H1 (cell line): Measurements from ENCODE around the gene PKP1. TPM values are rescaled to one million over a fixed set of nuclear protein-coding genes. Genes with fewer than 3 reads are reported as not detected.

Source experiments
- CTCF ChIA-PET: fragments of 300-600 bp; sonication (Branson Sonifier 250); formaldehyde crosslinking; loops from one replicate; lab custom pipeline; 2021; ENCODE audit not compliant: partially characterized antibody; lab: Charles Lee
- POLR2A ChIA-PET: fragments of 300-600 bp; sonication (Branson Sonifier 250); formaldehyde crosslinking; loops from one replicate; lab custom pipeline; 2021; ENCODE audit warnings: inconsistent platforms; ENCODE audit not compliant: partially characterized antibody; lab: Charles Lee
- DNase-seq, 2 experiments: peaks; one replicate each; pipeline versions ENCODE4 v3.0.0 to v3.0.0-alpha.2; 2010 to 2022; ENCODE audit warnings: low spot score in 2 of 2, low read depth in 1 of 2, mixed read lengths in 1 of 2
- FAIRE-seq: peaks from 2 replicates; lab custom pipeline; 2011; peaks lifted over from hg19 to GRCh38; lab: Jason Lieb, UNC
- H2AFZ ChIP-seq: 2 replicates; pipeline ENCODE4 v1.8.1; 2012; ENCODE audit warnings: low read length, inconsistent platforms
- H2AK5ac ChIP-seq: 2 replicates; pipeline ENCODE4 v1.6.1; 2013; ENCODE audit warnings: low read depth, low read length
- H2BK120ac ChIP-seq: replicated peaks from 2 replicates; pipeline ENCODE3; 2013; ENCODE audit warnings: low read depth, low read length, inconsistent platforms
- H2BK12ac ChIP-seq: 2 replicates; pipeline ENCODE4 v1.6.1; 2013; ENCODE audit warnings: low read depth, low read length
- H2BK15ac ChIP-seq: 2 replicates; pipeline ENCODE4 v1.6.1; 2013; ENCODE audit warnings: low read length
- H2BK20ac ChIP-seq: 2 replicates; pipeline ENCODE4 v1.6.1; 2013; ENCODE audit warnings: low read length
- H2BK5ac ChIP-seq: 2 replicates; pipeline ENCODE4 v1.6.1; 2013; ENCODE audit warnings: low read depth, low read length
- H3K14ac ChIP-seq: 2 replicates; pipeline ENCODE4 v1.6.1; 2013; ENCODE audit warnings: inconsistent platforms; ENCODE audit not compliant: insufficient read length
- H3K18ac ChIP-seq: 2 replicates; pipeline ENCODE4 v1.6.1; 2013; ENCODE audit warnings: low read length; ENCODE audit errors: extremely low read depth
- H3K23ac ChIP-seq: 2 replicates; pipeline ENCODE4 v1.6.1; 2013; ENCODE audit warnings: inconsistent platforms; ENCODE audit not compliant: insufficient read length
- H3K23me2 ChIP-seq: 2 replicates; pipeline ENCODE4 v1.6.1; 2013; ENCODE audit warnings: low read depth, low read length
- H3K27ac ChIP-seq: 2 replicates; pipeline ENCODE4 v1.6.1; 2011; ENCODE audit warnings: low read depth, low read length, inconsistent platforms
- H3K27me3 ChIP-seq, 4 experiments: replicated peaks in 1 of 4; 1 replicate in 1 of 4; 2 replicates in 3 of 4; pipeline versions ENCODE4 v1.6.1 to v1.8.1; 2011 to 2013; ENCODE audit warnings: low read length in 3 of 4, mild to moderate bottlenecking in 3 of 4, inconsistent platforms in 2 of 4, mixed read lengths in 2 of 4, moderate library complexity in 1 of 4; ENCODE audit not compliant: control insufficient read depth in 3 of 4, insufficient read depth in 3 of 4; ENCODE audit errors: extremely low read depth in 1 of 4
- H3K36me3 ChIP-seq, 4 experiments: 2 replicates each; pipeline versions ENCODE4 v1.6.1 to v1.8.1; 2011 to 2013; ENCODE audit warnings: mild to moderate bottlenecking in 4 of 4, low read length in 3 of 4, moderate library complexity in 2 of 4, control low read depth in 1 of 4, inconsistent platforms in 1 of 4; ENCODE audit not compliant: insufficient read depth in 4 of 4, control insufficient read depth in 2 of 4
- H3K4ac ChIP-seq: replicated peaks from 2 replicates; pipeline ENCODE3; 2013; ENCODE audit warnings: low read length, low read depth, mixed read lengths, inconsistent platforms; ENCODE audit not compliant: insufficient read length
- H3K4me1 ChIP-seq, 4 experiments: replicated peaks in 1 of 4; 1 replicate in 1 of 4; 2 replicates in 3 of 4; pipeline versions ENCODE4 v1.6.1 to v1.8.1; 2011 to 2013; ENCODE audit warnings: low read length in 3 of 4, inconsistent platforms in 2 of 4, mixed read lengths in 1 of 4; ENCODE audit not compliant: insufficient read depth in 4 of 4, control insufficient read depth in 3 of 4
- H3K4me2 ChIP-seq, 2 experiments: 2 replicates each; pipeline versions ENCODE4 v1.6.1 to v1.8.1; 2011 to 2013; ENCODE audit warnings: low read depth in 2 of 2, low read length in 2 of 2, control low read depth in 1 of 2, inconsistent platforms in 1 of 2, mild to moderate bottlenecking in 1 of 2; ENCODE audit not compliant: insufficient read depth in 1 of 2
- H3K4me3 ChIP-seq, 4 experiments: fragments of 200-600, 300-600 bp in 1 of 4; sonication (generic), shearing (Covaris generic), sonication (Bioruptor Twin) in 1 of 4; 2 replicates each; pipeline versions ENCODE4 v1.5.1 to v1.8.1; 2011 to 2016; ENCODE audit warnings: low read length in 4 of 4, low read depth in 3 of 4, control low read depth in 2 of 4, inconsistent platforms in 2 of 4, mild to moderate bottlenecking in 2 of 4, mixed read lengths in 1 of 4, moderate library complexity in 1 of 4; ENCODE audit not compliant: insufficient read depth in 2 of 4; ENCODE audit errors: extremely low read depth in 1 of 4
- H3K56ac ChIP-seq: replicated peaks from 2 replicates; pipeline ENCODE3; 2013; ENCODE audit warnings: low read depth, mild to moderate bottlenecking, mixed read lengths, low read length, inconsistent platforms; ENCODE audit not compliant: insufficient read length
- H3K79me1 ChIP-seq: 2 replicates; pipeline ENCODE4 v1.6.1; 2013; ENCODE audit warnings: low read depth, low read length, control low read depth
- H3K79me2 ChIP-seq, 2 experiments: 2 replicates each; pipeline versions ENCODE4 v1.6.1 to v1.8.1; 2012 to 2013; ENCODE audit warnings: low read length in 2 of 2, mild to moderate bottlenecking in 2 of 2, inconsistent platforms in 1 of 2; ENCODE audit not compliant: insufficient read depth in 2 of 2, control insufficient read depth in 1 of 2
- H3K9ac ChIP-seq, 4 experiments: replicated peaks in 1 of 4; 1 replicate in 1 of 4; 2 replicates in 3 of 4; pipeline versions ENCODE4 v1.6.1 to v1.8.1; 2011 to 2013; ENCODE audit warnings: low read depth in 3 of 4, low read length in 3 of 4, control low read depth in 2 of 4, mild to moderate bottlenecking in 2 of 4, moderate library complexity in 2 of 4, inconsistent platforms in 1 of 4; ENCODE audit errors: extremely low read depth in 1 of 4
- H3K9me3 ChIP-seq, 2 experiments: 2 replicates each; pipeline versions ENCODE4 v1.6.1 to v1.8.1; 2012 to 2013; ENCODE audit warnings: mild to moderate bottlenecking in 2 of 2, moderate library complexity in 2 of 2, control low read depth in 1 of 2, inconsistent platforms in 1 of 2, low read depth in 1 of 2, low read length in 1 of 2, mixed read lengths in 1 of 2; ENCODE audit not compliant: insufficient read depth in 2 of 2
- H4K20me1 ChIP-seq, 2 experiments: replicated peaks in 1 of 2; 2 replicates each; pipeline versions ENCODE3 to v1.8.1; 2011 to 2013; ENCODE audit warnings: inconsistent platforms in 2 of 2, low read length in 2 of 2, mild to moderate bottlenecking in 1 of 2; ENCODE audit not compliant: insufficient read depth in 2 of 2, control insufficient read depth in 1 of 2
- H4K5ac ChIP-seq: 2 replicates; pipeline ENCODE4 v1.6.1; 2013; ENCODE audit warnings: low read length, low read depth, mixed read lengths, inconsistent platforms; ENCODE audit not compliant: insufficient read length
- H4K8ac ChIP-seq: 2 replicates; pipeline ENCODE4 v1.8.0; 2013; ENCODE audit warnings: mild to moderate bottlenecking, moderate library complexity, low read length, inconsistent platforms; ENCODE audit not compliant: insufficient read depth; ENCODE audit errors: extremely low read depth
- H4K91ac ChIP-seq: replicated peaks from 2 replicates; pipeline ENCODE3; 2013; ENCODE audit warnings: low read length, mixed read lengths, inconsistent platforms; ENCODE audit not compliant: insufficient read length
- HDAC2 ChIP-seq, 2 experiments: fragments of 300-600 bp in 1 of 2; sonication (generic) in 1 of 2; IDR thresholded peaks; 2 replicates each; pipeline ENCODE4 v1.6.1; 2011 to 2012; ENCODE audit warnings: low read depth in 2 of 2, low read length in 2 of 2, mild to moderate bottlenecking in 2 of 2, moderate library complexity in 2 of 2, borderline replicate concordance in 1 of 2, inconsistent platforms in 1 of 2
- WGBS, 2 experiments: shearing (Covaris generic) in 1 of 2; methylation state at CpG; one replicate each; pipeline versions ENCODE4 v1.1.6 to v1.1.7; 2013 to 2015; ENCODE audit warnings: low lambda C conversion rate in 2 of 2, mixed read lengths in 2 of 2, inconsistent platforms in 1 of 2, low coverage in 1 of 2, missing lambda C conversion rate in 1 of 2; ENCODE audit not compliant: insufficient replicate concordance in 2 of 2, insufficient coverage in 1 of 2, insufficient read length in 1 of 2; ENCODE audit errors: extremely low coverage in 1 of 2, missing lambda C conversion rate in 1 of 2; 5-methylcytosine and 5-hydroxymethylcytosine counted together
- polyA plus RNA-seq, 7 experiments: library from polyadenylated mRNA; depleted of rRNA in 3 of 7; stranded (reverse) in 5 of 7; unstranded in 2 of 7; fragments of >200 nt in 5 of 7; fragments of 200-250 nt in 2 of 7; gene quantifications; 1 replicate in 5 of 7; 2 replicates in 1 of 7; 4 replicates in 1 of 7; pipeline versions ENCODE4 v1.2.1 to v1.2.3, GENCODE V29; 2011 to 2013; ENCODE audit warnings: missing spikeins in 2 of 7, mixed read lengths in 2 of 7
- total RNA-seq: library from RNA; stranded (reverse); fragmentation: NEBNext Ultra II Directional; extraction: Animal tissue kit (Norgen Biotek cat#: 25700); gene quantifications from 2 replicates; pipeline ENCODE4 v1.2.1, GENCODE V29; 2021

Gene PKP1
- total and polyA plus RNA-seq, 2 of the 8 experiments (the other 6 are each of a cell fraction or from before 2014, with no cell fraction given), result 0.21 to 0.95 TPM

DNA sequence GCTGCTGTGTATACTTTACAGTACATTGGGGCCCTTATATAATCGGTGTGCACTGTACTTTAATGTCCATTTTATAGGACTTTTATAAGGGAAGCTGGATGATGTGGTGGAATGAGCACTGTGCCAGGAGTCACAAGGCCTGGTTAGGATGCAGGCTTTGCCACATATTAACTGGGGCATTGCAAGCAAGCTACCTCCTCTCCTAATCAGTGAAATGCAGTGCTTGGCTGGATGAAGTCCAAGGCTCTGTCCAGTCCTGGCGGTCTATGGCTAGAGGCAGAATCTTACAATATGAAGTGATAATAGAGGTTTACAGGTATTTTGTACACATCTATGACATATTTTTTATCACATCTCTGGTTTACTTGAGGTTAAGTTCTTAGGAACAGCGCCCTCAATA, 1.7 kb upstream of the PKP1 start:
- no peak overlapping the region for H2BK120ac ChIP-seq
- H2BK15ac ChIP-seq, result no peak overlapping the region
- no peak overlapping the region for H2BK5ac ChIP-seq
- H3K9me3 ChIP-seq, result no peaks in the 10 kb centered on the region; a peak in 1 of 4 replicates
- no peaks in the 10 kb centered on the region for H3K36me3 ChIP-seq
- H2BK20ac ChIP-seq, result no peak overlapping the region
- ChIA-PET CTCF (interaction anchor here (0.9 to 5.3 kb wide), 7 partner anchors 8 to 154 kb away, joined by 3 to 45 read pairs (median 5); no protein-coding TSS in a partner anchor), POLR2A (no interaction called here)
- no peak overlapping the region for H3K56ac ChIP-seq
- no peaks in the 10 kb centered on the region for H4K20me1 ChIP-seq
- H3K23me2 ChIP-seq, result peaks cover 8% of the 10 kb centered on the region; the same call in 1 of the 2 replicates
- H4K8ac ChIP-seq, result no peak overlapping the region
- no peak overlapping the region for H3K14ac ChIP-seq
- no peak overlapping the region for H4K91ac ChIP-seq
- H2AK5ac ChIP-seq, result no peak overlapping the region
- no peak for FAIRE-seq
- no peak overlapping the region for H3K27ac ChIP-seq
- DNase-seq, result no peak
- no peaks in the 10 kb centered on the region for H3K79me2 ChIP-seq
- peaks cover 15 to 31% (median 30%) of the 10 kb centered on the region in 4 experiments for H3K27me3 ChIP-seq
- H3K4me3 ChIP-seq, result no peak overlapping the region
- H3K9ac ChIP-seq, result no peak overlapping the region
- no peak overlapping the region for H3K18ac ChIP-seq
- peaks cover 0 to 9% (median 9%) of the 10 kb centered on the region in 4 experiments; a peak in 5 of 7 replicates for H3K4me1 ChIP-seq
- H4K5ac ChIP-seq, result no peak overlapping the region
- H3K79me1 ChIP-seq, result no peaks in the 10 kb centered on the region
- no peak overlapping the region for H3K23ac ChIP-seq
- no peak overlapping the region for H3K4ac ChIP-seq
- 93% methylated on average over 3 of the region's 3 CpGs; no CpG with 5 or more reads in 1 of the 2 experiments for WGBS, 2 experiments
- H2BK12ac ChIP-seq, result no peak overlapping the region
- no peak overlapping the region for H2AFZ ChIP-seq
- H3K4me2 ChIP-seq, result no peak overlapping the region
- TF ChIP-seq HDAC2 (IDR thresholded peaks at IDR 0.05; ENCODE audit: borderline replicate concordance in 1 of 2, low read depth in 2 of 2, low read length in 2 of 2), result no peak
